ENCODE data around the gene PTCH2. TPM values are rescaled to one million over a fixed set of nuclear protein-coding genes. Genes with fewer than 3 reads are reported as not detected.

PTCH2 gene
- total and polyA plus RNA-seq, 2 of the 13 experiments (the other 11 are each of a cell fraction or from before 2014, with no cell fraction given), result 0.60 to 1.5 TPM

DNA sequence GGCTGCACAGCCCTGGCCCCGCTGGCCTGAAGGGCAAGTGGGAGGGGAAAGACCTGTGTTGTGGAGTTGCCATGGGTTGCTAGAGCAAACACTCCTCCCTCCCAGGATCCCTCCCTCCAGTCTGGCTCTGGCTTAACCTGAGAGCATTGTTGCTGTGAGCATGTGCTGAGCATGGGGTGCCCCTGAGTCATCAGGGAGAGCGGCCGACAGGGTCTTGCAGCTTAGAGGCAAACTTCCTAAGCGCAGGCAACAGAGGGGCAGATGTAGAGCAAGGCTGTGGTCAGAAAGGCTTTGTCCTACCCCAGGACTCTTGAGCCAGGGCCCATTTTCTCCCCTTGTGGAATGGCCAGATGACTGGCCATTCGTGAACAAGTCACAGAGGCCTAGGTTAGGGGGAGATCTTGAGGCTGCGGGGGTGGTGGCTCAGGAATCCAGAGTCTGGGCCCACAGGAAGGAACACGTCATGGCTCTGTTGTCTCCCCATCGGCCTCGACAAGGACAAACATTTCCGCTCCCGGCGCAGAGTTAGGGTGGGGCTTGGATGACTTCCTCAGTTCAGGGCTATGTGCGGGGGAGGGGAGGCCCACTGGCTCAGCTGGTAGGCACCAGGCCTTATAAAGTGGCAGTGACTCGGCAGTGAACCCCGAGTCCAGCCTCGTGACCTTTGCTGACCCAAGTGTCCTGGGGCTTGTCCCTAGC lies 35.5 kb downstream of the PTCH2 start (continued):
- TF ChIP-seq TARDBP (CRISPR knock-in tag; IDR thresholded peaks at IDR 0.05) (0 out of 2 replicates have a peak, but pooled peaks have one; percentile 80), ZIK1 (CRISPR knock-in tag; IDR thresholded peaks at IDR 0.05; ENCODE audit: borderline replicate concordance, low read depth) (no peak), ZNF564 (CRISPR knock-in tag; IDR thresholded peaks at IDR 0.05) (no peak; the same call in 1 of the 2 replicates), HBP1 (CRISPR knock-in tag; IDR thresholded peaks at IDR 0.05; ENCODE audit: low read depth) (peak; percentile 89), TRIM24 (CRISPR knock-in tag; IDR thresholded peaks at IDR 0.05) (no peak), MIER3 (CRISPR knock-in tag; IDR thresholded peaks at IDR 0.05; ENCODE audit: borderline replicate concordance) (peak; percentile 79; the same call in 1 of the 2 replicates), ZNF740 (CRISPR knock-in tag; IDR thresholded peaks at IDR 0.05) (0 out of 2 replicates have a peak, but pooled peaks have one; percentile 29), ZNF607 (CRISPR knock-in tag; IDR thresholded peaks at IDR 0.05; ENCODE audit: borderline replicate concordance) (peak; percentile 98), SP1 (IDR thresholded peaks at IDR 0.05) (no peak), SP1 (CRISPR knock-in tag; IDR thresholded peaks at IDR 0.05) (peak; percentile 60; the same call in 1 of the 2 replicates), ZC3H4 (CRISPR knock-in tag; IDR thresholded peaks at IDR 0.05; ENCODE audit: borderline replicate concordance) (no peak), SNRNP70 (IDR thresholded peaks at IDR 0.05; ENCODE audit: low read depth, low read length) (no peak), ZBTB20 (CRISPR knock-in tag; IDR thresholded peaks at IDR 0.05; ENCODE audit: borderline replicate concordance, low read depth) (peak; percentile 77; the same call in 1 of the 2 replicates), ZNF138 (CRISPR knock-in tag; IDR thresholded peaks at IDR 0.05; ENCODE audit: low read depth) (no peak; the same call in 1 of the 2 replicates), ZZZ3 (CRISPR knock-in tag; IDR thresholded peaks at IDR 0.05; ENCODE audit: borderline replicate concordance) (0 out of 2 replicates have a peak, but pooled peaks have one; percentile 7), ZNF619 (CRISPR knock-in tag; IDR thresholded peaks at IDR 0.05) (peak; percentile 99), STAT6 (CRISPR knock-in tag; IDR thresholded peaks at IDR 0.05; ENCODE audit: borderline replicate concordance) (peak; percentile 85)
- TF ChIP-seq, protein P1, sequence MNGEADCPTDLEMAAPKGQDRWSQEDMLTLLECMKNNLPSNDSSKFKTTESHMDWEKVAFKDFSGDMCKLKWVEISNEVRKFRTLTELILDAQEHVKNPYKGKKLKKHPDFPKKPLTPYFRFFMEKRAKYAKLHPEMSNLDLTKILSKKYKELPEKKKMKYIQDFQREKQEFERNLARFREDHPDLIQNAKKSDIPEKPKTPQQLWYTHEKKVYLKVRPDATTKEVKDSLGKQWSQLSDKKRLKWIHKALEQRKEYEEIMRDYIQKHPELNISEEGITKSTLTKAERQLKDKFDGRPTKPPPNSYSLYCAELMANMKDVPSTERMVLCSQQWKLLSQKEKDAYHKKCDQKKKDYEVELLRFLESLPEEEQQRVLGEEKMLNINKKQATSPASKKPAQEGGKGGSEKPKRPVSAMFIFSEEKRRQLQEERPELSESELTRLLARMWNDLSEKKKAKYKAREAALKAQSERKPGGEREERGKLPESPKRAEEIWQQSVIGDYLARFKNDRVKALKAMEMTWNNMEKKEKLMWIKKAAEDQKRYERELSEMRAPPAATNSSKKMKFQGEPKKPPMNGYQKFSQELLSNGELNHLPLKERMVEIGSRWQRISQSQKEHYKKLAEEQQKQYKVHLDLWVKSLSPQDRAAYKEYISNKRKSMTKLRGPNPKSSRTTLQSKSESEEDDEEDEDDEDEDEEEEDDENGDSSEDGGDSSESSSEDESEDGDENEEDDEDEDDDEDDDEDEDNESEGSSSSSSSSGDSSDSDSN (CRISPR knock-in tag; IDR thresholded peaks at IDR 0.05), result peak; percentile 84
- TF ChIP-seq, protein P2, sequence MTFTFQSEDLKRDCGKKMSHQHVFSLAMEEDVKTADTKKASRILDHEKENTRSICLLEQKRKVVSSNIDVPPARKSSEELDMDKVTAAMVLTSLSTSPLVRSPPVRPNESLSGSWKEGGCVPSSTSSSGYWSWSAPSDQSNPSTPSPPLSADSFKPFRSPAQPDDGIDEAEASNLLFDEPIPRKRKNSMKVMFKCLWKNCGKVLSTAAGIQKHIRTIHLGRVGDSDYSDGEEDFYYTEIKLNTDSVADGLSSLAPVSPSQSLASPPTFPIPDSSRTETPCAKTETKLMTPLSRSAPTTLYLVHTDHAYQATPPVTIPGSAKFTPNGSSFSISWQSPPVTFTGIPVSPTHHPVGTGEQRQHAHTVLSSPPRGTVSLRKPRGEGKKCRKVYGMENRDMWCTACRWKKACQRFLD (CRISPR knock-in tag; IDR thresholded peaks at IDR 0.05; ENCODE audit: borderline replicate concordance), result no peak
- TF ChIP-seq, protein P3, sequence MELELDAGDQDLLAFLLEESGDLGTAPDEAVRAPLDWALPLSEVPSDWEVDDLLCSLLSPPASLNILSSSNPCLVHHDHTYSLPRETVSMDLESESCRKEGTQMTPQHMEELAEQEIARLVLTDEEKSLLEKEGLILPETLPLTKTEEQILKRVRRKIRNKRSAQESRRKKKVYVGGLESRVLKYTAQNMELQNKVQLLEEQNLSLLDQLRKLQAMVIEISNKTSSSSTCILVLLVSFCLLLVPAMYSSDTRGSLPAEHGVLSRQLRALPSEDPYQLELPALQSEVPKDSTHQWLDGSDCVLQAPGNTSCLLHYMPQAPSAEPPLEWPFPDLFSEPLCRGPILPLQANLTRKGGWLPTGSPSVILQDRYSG (CRISPR knock-in tag; IDR thresholded peaks at IDR 0.05), result no peak

Measured in HepG2 (cell line).